MCF 10A (cell line): ENCODE measurements around the gene UBXN6. TPM values are rescaled to one million over a fixed set of nuclear protein-coding genes. Genes with fewer than 3 reads are reported as not detected.

Experiments
- BruUV-seq: library from RNA; stranded (reverse); fragments of 400-500 nt; replicated peaks from 2 replicates; lab custom pipeline; 2021; lab: Mats Ljungman, UMichigan
- CTCF ChIA-PET: fragments of 300-600 bp; sonication (Branson Sonifier 250); formaldehyde crosslinking; extraction: SDS; loops from one replicate; lab custom pipeline; 2021; ENCODE audit warnings: antibody characterized with exemption, inconsistent platforms; lab: Yijun Ruan, JAX
- POLR2A ChIA-PET: fragments of 300-600, 350-650 bp; sonication (Branson Sonifier 250); formaldehyde crosslinking; extraction: SDS; loops from one replicate; lab custom pipeline; 2020; ENCODE audit warnings: antibody characterized with exemption, inconsistent platforms; lab: Yijun Ruan, JAX
- DNase-seq: peaks from one replicate; pipeline ENCODE4 v3.0.0-alpha.2; 2018; ENCODE audit not compliant: unreplicated experiment
- H3K27ac Mint-ChIP-seq: one replicate; pipeline ENCODE4 v1.8.0; 2022; ENCODE audit warnings: mild to moderate bottlenecking, low read depth, mixed read lengths; ENCODE audit not compliant: unreplicated experiment
- H3K27me3 Mint-ChIP-seq: one replicate; pipeline ENCODE4 v1.8.0; 2022; ENCODE audit warnings: mixed read lengths; ENCODE audit not compliant: insufficient read depth, unreplicated experiment
- H3K36me3 Mint-ChIP-seq: one replicate; pipeline ENCODE4 v1.8.0; 2022; ENCODE audit warnings: mild to moderate bottlenecking, moderate library complexity, mixed read lengths; ENCODE audit not compliant: insufficient read depth, unreplicated experiment
- H3K4me1 Mint-ChIP-seq: one replicate; pipeline ENCODE4 v1.8.0; 2022; ENCODE audit warnings: mixed read lengths; ENCODE audit not compliant: insufficient read depth, unreplicated experiment
- H3K4me3 Mint-ChIP-seq: one replicate; pipeline ENCODE4 v1.8.0; 2022; ENCODE audit warnings: mild to moderate bottlenecking, moderate library complexity, mixed read lengths; ENCODE audit not compliant: unreplicated experiment
- H3K9me3 Mint-ChIP-seq: one replicate; pipeline ENCODE4 v1.8.0; 2022; ENCODE audit warnings: mixed read lengths; ENCODE audit not compliant: unreplicated experiment
- CTCF ChIP-seq: fragments of 200-600 bp; IDR thresholded peaks from one replicate; pipeline ENCODE4 v1.8.0; 2022; ENCODE audit warnings: antibody characterized with exemption, mild to moderate bottlenecking; ENCODE audit not compliant: unreplicated experiment
- intact Hi-C: fragments of 100-400 bp; cut with micrococcal nuclease; formaldehyde crosslinking; loops from 2 replicates; pipeline ENCODE4 v1.14.1; 2022
- total RNA-seq: library from RNA; stranded (reverse); gene quantifications from 2 replicates; pipeline ENCODE4 v1.2.3, GENCODE V29; 2022

The UBXN6 gene
- total RNA-seq, 1 experiment from 2014 or later = 94.8 TPM

GRCh38 chr19:4439243-4439642 is 18.4 kb downstream of the UBXN6 start:
- Mint-ChIP-seq H3K4me1 (no peaks in the 10 kb centered on the region), H3K27me3 (no peaks in the 10 kb centered on the region), H3K9me3 (no peaks in the 10 kb centered on the region), H3K4me3 (no peak overlapping the region), H3K36me3 (peaks cover 18% of the 10 kb centered on the region), H3K27ac (peak overlapping the region; percentile 68)
- intact Hi-C loops = no loop called here
- POLR2A ChIA-PET = interaction anchor here (0.7 kb wide), 2 partner anchors 39 to 143 kb away, joined by 3 read pairs; no protein-coding TSS in a partner anchor
- CTCF ChIA-PET = no interaction called here
- DNase-seq = no peak
- BruUV-seq = no TSS peak
- no peak for TF ChIP-seq CTCF

GRCh38 chr19:4437103-4437502 is 20.5 kb downstream of the UBXN6 start:
- H3K27me3 Mint-ChIP-seq = no peaks in the 10 kb centered on the region
- no peaks in the 10 kb centered on the region for H3K4me1 Mint-ChIP-seq
- no peaks in the 10 kb centered on the region for H3K9me3 Mint-ChIP-seq
- ChIA-PET POLR2A (interaction anchor here (1.1 kb wide), 1 partner anchor 12 kb away, joined by 3 read pairs; no protein-coding TSS in a partner anchor), CTCF (interaction anchor here (0.6 kb wide), 1 partner anchor 194 kb away, joined by 3 read pairs; no protein-coding TSS in a partner anchor)
- intact Hi-C loops = no loop called here
- H3K36me3 Mint-ChIP-seq = peaks cover 28% of the 10 kb centered on the region
- no TSS peak for BruUV-seq
- no peak overlapping the region for H3K4me3 Mint-ChIP-seq
- no peak for TF ChIP-seq CTCF
- no peak for DNase-seq
- no peak overlapping the region for H3K27ac Mint-ChIP-seq

- Mint-ChIP-seq H3K36me3 (peaks cover 32% of the 10 kb centered on the region), H3K4me3 (no peak overlapping the region), H3K4me1 (no peaks in the 10 kb centered on the region), H3K9me3 (no peaks in the 10 kb centered on the region), H3K27me3 (no peaks in the 10 kb centered on the region), H3K27ac (no peak overlapping the region)
- ChIA-PET POLR2A (interaction anchor here (0.8 kb wide), 1 partner anchor 9 kb away, joined by 3 read pairs; no protein-coding TSS in a partner anchor), CTCF (no interaction called here)
- no peak for DNase-seq
- intact Hi-C loops = no loop called here
- no TSS peak for BruUV-seq
- TF ChIP-seq CTCF = no peak
Observed at GRCh38 chr19:4436231-4436630, 21.4 kb downstream of the UBXN6 start.

- ChIA-PET POLR2A (interaction anchor here (0.6 kb wide), 1 partner anchor 49 kb away, joined by 4 read pairs; no protein-coding TSS in a partner anchor), CTCF (interaction anchor here (0.6 kb wide), 1 partner anchor 64 kb away, joined by 3 read pairs; no protein-coding TSS in a partner anchor)
- no peaks in the 10 kb centered on the region for H3K9me3 Mint-ChIP-seq
- no peak overlapping the region for H3K4me3 Mint-ChIP-seq
- intact Hi-C loops = no loop called here
- no peak overlapping the region for H3K27ac Mint-ChIP-seq
- BruUV-seq = no TSS peak
- peaks cover 46% of the 10 kb centered on the region for H3K36me3 Mint-ChIP-seq
- H3K4me1 Mint-ChIP-seq = no peaks in the 10 kb centered on the region
- no peak for DNase-seq
- no peaks in the 10 kb centered on the region for H3K27me3 Mint-ChIP-seq
- TF ChIP-seq CTCF = no peak
Observed at GRCh38 chr19:4434391-4434790, 23.2 kb downstream of the UBXN6 start.
